HG02981 (cell line): Measurements from ENCODE around the gene MLXIP.

Source experiments
- ATAC-seq: cut with Tn5 transposase; IDR thresholded peaks from one replicate; pipeline ENCODE4 v1.9.1; 2021; ENCODE audit warnings: mild to moderate bottlenecking, moderate library complexity; ENCODE audit not compliant: unreplicated experiment

MLXIP gene

GRCh38 chr12:122141911-122142725 is 63.6 kb downstream of the MLXIP start:
- no peak for ATAC-seq

DNA sequence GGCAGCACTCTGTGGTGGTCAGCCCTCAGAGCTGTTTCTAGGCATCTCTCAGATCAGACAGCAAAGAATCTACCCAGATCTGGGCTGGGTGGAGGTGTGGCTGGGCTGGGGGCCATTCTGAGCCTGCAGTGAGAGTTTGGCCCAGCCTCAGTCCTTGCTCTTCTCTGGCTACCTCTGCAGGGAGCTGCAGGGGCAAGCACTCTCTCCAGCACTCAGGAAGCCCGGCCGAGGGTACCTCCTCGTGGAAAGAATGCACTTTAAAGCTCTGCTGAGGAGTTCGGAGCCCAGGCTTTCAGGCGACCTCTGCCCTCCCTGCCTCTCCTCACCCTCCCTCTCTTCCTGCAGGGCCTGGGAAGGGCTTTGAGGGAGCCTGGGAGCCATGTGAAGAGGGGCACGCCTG is 64.3 kb downstream of the MLXIP start:
- no peak for ATAC-seq

- no peak for ATAC-seq
Measured at GRCh38 chr12:122144885-122145284, 66.3 kb downstream of the MLXIP start.

DNA sequence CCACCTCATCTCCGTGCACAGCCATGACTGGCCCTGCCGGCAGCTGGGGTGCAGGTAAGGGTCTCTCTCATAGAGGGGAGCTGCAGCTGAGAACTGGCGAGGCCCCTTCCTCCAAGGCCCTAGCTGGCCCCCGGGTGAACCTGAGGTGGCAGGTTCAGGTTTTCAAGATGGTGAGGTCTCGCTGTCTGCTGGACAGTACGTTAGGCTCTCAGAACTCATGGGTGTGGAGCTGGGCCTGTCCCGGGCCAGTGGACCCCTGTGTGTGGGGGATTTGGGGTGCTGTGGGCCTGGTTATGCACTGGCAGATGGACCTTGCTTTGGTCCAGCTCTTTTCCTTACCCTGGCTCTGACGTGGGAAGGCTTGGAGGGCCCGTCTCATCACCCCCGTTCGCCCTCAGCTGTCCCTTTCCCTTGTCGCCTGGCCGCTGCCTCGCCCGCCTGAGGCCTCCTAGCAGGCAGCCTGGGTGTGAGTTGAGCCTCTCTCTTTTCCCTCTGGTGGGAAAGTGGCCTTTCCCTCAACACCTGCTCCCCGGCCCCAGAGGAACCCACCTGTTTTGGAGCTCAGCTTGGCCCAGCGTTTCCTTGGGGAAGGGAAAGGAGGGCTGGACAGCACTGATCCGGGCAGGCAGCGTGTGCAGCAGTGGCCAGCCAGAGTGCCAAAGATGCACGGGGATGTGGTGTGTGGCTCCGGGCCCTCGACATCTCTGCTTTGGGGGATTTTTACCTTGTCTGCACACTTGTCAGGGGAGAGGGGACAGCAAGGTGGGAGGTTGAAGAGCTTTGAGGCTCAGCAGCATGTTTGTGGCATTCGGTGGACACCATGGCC is 67.2 kb downstream of the MLXIP start:
- no peak for ATAC-seq

- ATAC-seq, result no peak
Measured at GRCh38 chr12:122147514-122148290, 69.1 kb downstream of the MLXIP start.

GRCh38 chr12:122148657-122149056 is 70.1 kb downstream of the MLXIP start:
- ATAC-seq, result no peak

GRCh38 chr12:122150127-122150681 is 71.6 kb downstream of the MLXIP start:
- no peak for ATAC-seq

DNA sequence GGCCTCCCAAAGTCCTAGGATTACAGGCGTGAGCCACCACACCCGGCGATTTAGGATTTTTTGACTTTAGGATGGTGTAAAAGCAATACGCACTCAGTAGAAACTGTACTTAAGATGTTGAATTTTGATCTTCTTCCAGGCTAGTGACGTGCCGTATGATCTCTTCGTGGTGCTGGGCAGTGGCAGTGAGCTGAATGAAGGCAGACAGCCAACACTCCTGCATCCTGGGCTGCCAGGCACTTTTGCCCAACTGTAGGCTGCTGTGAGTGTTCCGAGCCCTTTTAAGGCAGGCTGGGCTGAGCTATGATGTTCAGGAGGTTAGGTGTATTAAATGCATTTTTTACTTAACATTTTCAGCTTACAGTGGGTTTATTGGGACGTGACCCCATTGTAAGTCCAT is 74.2 kb downstream of the MLXIP start:
- ATAC-seq, result no peak

DNA sequence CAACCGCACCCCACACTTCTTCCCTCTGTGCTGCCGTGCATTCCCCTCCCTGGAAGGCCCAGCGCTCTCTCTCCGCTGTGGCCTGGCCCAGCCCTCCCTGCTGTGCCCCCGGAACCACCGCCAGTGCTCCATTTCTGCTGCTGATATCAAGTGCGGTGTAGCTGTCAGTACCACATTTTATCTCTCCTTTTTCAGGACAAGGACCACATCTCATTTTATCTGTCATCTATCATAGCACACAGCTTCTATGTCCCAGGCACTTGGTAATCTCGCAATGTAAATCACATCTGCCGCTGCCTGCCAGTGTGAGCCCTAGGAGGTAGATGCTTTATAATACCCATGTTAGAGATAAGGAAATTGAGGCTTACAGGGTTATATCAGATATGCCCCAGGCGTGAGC is 77.1 kb downstream of the MLXIP start:
- ATAC-seq, result no peak

DNA sequence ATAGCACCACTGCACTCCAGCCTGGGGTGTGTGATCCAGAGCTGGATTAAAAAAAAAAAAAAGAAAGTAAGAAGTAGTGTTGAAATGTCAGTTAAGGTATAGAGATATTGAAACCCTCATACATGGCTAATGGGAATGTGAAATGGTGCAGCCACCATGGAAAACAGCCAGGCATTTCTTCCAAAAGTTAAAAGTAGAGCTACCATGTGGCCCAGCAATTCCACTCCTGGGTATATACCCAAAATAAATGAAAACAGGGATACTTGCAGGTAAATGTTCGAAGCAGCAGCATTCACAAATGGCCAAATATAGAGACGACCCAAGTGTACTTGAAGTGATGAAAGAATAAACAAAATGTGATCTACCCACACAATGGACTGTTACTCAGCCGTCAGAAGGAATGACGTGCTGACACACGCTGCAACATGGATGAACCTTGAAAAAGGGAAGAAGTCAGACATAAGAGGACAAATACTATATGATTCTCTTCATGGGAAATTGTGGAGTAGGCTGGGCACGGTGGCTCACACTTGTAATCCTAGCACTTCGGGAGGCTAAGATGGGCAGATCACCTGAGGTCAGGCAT is 80.2 kb downstream of the MLXIP start:
- ATAC-seq, result no peak

DNA sequence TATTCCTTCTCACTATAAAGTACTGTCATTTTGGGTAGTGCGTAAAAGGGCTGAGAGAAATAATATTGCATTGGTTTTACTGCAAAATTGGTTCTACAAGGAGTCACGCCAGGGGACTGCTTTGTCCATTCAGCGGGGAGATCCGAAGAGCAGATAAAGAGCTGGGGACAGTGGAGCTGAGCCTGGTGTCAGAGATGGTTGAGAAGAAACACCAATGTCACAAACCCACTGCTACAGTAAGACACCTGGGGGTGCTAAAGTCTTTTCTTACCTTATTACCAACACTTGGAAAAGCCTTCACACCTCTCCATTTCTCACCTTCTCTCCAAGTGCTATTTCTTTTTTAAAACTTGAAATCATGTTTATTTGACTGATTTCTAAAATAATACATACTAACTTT is 81.3 kb downstream of the MLXIP start:
- ATAC-seq, result no peak

- ATAC-seq, result no peak
Measured at GRCh38 chr12:122160761-122161160, 82.2 kb downstream of the MLXIP start.

- ATAC-seq, result no peak
Measured at GRCh38 chr12:122161682-122162081, 83.1 kb downstream of the MLXIP start.

DNA sequence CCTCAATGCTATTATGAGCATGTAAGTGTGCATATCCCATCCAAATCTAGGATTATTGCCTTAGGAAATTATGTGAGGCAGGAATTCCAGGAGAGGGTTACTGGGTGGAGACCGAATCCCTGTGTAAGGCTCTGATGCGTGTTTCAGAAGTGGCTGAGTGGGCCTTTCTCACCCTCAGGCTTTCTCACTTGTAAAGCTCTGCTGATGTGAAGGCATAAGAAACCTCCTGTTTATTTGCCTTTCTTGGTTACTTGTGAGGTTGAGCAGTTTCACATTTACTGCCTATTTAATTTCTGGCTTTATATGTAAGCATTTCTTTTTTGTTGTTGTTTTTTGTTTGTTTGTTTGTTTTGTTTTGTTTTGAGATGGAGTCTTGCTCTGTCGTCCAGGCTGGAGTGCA is 84.4 kb downstream of the MLXIP start:
- ATAC-seq, result no peak

DNA sequence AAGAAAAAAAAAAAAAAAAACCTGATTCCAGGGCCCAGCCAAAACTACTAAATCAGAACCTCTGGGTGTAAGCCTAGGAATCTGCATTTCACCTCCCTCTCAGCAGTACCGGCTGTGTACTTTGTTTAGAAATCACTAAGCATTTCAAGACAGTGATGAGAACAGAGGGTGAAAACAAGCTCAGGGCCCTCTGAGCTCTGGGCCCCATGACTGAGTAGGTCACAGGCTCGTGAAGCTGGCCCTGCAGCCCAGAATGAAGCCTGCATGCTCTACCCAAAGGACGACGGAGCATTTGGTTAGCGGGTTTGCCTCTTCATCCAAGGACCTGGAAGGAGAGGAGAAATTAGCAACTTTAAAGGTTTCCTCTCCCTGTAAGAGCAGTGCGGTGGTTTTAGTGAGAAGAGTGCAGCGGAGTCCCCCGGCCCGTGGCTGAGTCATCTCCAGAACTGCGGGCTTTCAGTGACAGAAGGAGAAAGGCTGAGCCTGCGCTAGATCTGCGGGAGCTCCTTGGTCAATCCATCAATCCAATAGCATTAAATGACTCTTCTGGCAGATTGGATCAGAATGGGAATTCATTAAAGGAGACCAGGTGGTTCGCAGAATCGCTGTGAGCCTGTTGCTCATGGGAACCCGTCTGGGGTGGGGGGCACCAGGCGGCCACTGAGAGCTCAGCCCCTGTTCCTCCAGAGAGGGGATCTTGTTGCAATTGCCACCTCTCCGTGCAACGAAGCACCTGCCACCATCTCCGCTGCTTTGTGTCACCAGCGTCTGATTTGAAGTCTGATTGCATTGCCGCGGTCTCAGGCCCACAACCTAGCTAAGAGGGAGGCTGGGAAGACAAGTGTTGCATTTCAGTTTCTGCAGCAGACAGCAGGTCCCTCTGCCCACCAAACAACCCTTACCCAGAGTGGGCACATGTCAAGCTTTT is 88.1 kb downstream of the MLXIP start:
- no peak for ATAC-seq

DNA sequence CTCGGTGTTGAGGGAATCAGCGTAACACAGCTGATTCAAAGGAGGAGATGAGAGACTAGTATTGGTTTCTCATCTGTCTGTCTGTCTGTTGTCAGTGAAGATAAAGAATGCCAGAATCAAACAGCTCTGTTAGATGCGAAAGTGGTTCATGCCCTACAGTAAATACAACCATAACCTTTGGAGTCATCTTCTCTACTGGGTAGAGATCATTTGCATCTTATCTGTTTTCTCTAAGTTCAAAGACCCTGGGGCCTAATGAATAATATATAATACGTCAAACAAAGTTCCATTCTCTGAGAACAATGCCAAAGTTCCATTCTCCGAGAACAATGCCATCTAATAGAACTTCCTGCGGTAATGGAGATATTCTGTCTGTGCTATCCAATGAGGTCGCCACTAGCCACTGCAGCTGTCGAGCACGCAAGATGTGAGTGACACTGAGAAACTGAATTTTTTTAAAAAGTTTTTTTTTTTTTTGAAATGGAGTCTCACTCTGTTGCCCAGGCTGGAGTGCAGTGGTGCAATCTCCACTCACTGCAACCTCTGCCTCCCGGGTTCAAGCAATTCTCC is 88.9 kb downstream of the MLXIP start:
- ATAC-seq, result no peak

GRCh38 chr12:122168492-122168891 is 89.9 kb downstream of the MLXIP start:
- no peak for ATAC-seq

DNA sequence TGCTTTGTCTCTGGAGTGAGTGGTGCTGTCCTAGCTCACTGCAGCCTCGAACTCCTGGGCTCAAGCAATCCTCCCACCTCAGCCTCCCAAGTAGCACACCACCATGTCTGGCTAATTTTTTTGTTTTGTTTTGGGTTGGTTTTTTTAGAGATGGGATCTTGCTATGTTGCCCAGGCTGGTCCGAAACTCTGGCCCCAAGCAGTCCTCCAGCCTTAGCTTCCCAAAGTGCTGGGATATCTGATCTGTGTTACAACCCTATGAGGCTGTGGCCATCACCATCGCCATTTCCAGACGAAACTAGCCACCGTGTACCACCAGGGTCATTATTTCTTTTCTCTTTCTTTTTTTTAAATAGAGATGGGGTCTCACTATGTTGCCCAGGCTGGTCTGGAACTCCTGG is 92.8 kb downstream of the MLXIP start:
- no peak for ATAC-seq

GRCh38 chr12:122172262-122172939 is 93.8 kb downstream of the MLXIP start:
- no peak for ATAC-seq
